CMK (cell line): ENCODE data around the gene CDH10.

Experiments used
- DNase-seq: peaks from one replicate; pipeline ENCODE4 v3.0.0-alpha.2; 2010; ENCODE audit warnings: low read depth

The CDH10 gene

GRCh38 chr5:24598956-24599355, 45.8 kb downstream of the CDH10 start:
- DNase-seq, result no peak

GRCh38 chr5:24595329-24595728, 49.4 kb downstream of the CDH10 start:
- no peak for DNase-seq

- no peak for DNase-seq
These were observed 53.4 kb downstream of the CDH10 start for GRCh38 chr5:24591426-24591825.

- DNase-seq, result no peak
These were observed 55.2 kb downstream of the CDH10 start for GRCh38 chr5:24589566-24589965.

GRCh38 chr5:24585751-24586150, 59.0 kb downstream of the CDH10 start:
- DNase-seq, result no peak

- DNase-seq, result no peak
These were observed 73.5 kb downstream of the CDH10 start for GRCh38 chr5:24571302-24571701.

GRCh38 chr5:24566933-24567332, 77.8 kb downstream of the CDH10 start:
- DNase-seq, result no peak

- DNase-seq, result no peak
These were observed 89.5 kb downstream of the CDH10 start for GRCh38 chr5:24555229-24555628.

GRCh38 chr5:24547132-24547531, 97.6 kb downstream of the CDH10 start:
- DNase-seq, result no peak

GRCh38 chr5:24539613-24540012, 105.2 kb downstream of the CDH10 start:
- no peak for DNase-seq

GRCh38 chr5:24538346-24538745, 106.4 kb downstream of the CDH10 start:
- DNase-seq, result no peak

GRCh38 chr5:24535646-24536045, 109.1 kb downstream of the CDH10 start:
- no peak for DNase-seq

GRCh38 chr5:24530906-24531305, 113.9 kb downstream of the CDH10 start:
- DNase-seq, result no peak

- no peak for DNase-seq
These were observed 119.4 kb downstream of the CDH10 start for GRCh38 chr5:24525414-24525813.

- no peak for DNase-seq
These were observed 132.4 kb downstream of the CDH10 start for GRCh38 chr5:24512423-24512822.

- no peak for DNase-seq
These were observed 134.2 kb downstream of the CDH10 start for GRCh38 chr5:24510523-24510988.

GRCh38 chr5:24509943-24510342, 134.8 kb downstream of the CDH10 start:
- no peak for DNase-seq

- no peak for DNase-seq
These were observed 139.5 kb downstream of the CDH10 start for GRCh38 chr5:24505258-24505657.

GRCh38 chr5:24497591-24498157, 147.1 kb downstream of the CDH10 start:
- no peak for DNase-seq

- no peak for DNase-seq
These were observed 147.6 kb downstream of the CDH10 start for GRCh38 chr5:24497145-24497544.

GRCh38 chr5:24496268-24496667, 148.5 kb downstream of the CDH10 start:
- no peak for DNase-seq

- no peak for DNase-seq
These were observed 152.5 kb downstream of the CDH10 start for GRCh38 chr5:24492229-24492628.

GRCh38 chr5:24491490-24491889, 153.3 kb downstream of the CDH10 start:
- no peak for DNase-seq

- no peak for DNase-seq
These were observed 157.2 kb downstream of the CDH10 start for GRCh38 chr5:24487368-24488229.
